Measurements from ENCODE around the gene CCDC93. TPM values are rescaled to one million over a fixed set of nuclear protein-coding genes. Genes with fewer than 3 reads are reported as not detected.

CCDC93 gene, protein sequence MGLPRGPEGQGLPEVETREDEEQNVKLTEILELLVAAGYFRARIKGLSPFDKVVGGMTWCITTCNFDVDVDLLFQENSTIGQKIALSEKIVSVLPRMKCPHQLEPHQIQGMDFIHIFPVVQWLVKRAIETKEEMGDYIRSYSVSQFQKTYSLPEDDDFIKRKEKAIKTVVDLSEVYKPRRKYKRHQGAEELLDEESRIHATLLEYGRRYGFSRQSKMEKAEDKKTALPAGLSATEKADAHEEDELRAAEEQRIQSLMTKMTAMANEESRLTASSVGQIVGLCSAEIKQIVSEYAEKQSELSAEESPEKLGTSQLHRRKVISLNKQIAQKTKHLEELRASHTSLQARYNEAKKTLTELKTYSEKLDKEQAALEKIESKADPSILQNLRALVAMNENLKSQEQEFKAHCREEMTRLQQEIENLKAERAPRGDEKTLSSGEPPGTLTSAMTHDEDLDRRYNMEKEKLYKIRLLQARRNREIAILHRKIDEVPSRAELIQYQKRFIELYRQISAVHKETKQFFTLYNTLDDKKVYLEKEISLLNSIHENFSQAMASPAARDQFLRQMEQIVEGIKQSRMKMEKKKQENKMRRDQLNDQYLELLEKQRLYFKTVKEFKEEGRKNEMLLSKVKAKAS
- total RNA-seq = 10.2 TPM

- peak; percentile 84 to 90 (median 89) for DNase-seq (ENCODE audit: low read depth in 2 of 3, low spot score in 2 of 3)
Measured at GRCh38 chr2:118013724-118014491, at the start of gene CCDC93. Gene CCDC93 (minus strand): TSS chr2:118014070. CDS start chr2:118013995, 75 bp downstream.

DNA sequence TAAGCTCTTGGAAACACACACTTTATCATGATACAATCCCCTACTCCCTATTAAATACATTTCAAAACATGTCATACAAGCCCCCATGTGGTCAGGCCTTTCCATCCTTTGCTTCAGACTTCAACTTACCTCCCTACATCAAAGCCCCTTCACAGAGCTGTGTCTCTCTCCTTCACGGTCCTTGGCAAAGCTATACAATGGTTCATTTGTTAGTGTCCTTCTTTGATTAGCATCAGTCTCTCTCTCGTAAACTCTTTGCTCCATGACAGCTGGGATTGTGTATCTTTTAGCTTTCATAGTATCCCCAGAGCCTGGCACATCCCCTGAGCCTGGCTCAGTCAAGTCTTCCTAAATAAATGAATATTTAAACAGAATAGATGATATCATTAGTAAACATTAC, 48.8 kb upstream of the CCDC93 start:
- DNase-seq (ENCODE audit: low read depth in 2 of 3, low spot score in 2 of 3) = no peak

GRCh38 chr2:118062048-118062447, 48.2 kb upstream of the CCDC93 start:
- DNase-seq (ENCODE audit: low read depth in 2 of 3, low spot score in 2 of 3) = no peak

DNA sequence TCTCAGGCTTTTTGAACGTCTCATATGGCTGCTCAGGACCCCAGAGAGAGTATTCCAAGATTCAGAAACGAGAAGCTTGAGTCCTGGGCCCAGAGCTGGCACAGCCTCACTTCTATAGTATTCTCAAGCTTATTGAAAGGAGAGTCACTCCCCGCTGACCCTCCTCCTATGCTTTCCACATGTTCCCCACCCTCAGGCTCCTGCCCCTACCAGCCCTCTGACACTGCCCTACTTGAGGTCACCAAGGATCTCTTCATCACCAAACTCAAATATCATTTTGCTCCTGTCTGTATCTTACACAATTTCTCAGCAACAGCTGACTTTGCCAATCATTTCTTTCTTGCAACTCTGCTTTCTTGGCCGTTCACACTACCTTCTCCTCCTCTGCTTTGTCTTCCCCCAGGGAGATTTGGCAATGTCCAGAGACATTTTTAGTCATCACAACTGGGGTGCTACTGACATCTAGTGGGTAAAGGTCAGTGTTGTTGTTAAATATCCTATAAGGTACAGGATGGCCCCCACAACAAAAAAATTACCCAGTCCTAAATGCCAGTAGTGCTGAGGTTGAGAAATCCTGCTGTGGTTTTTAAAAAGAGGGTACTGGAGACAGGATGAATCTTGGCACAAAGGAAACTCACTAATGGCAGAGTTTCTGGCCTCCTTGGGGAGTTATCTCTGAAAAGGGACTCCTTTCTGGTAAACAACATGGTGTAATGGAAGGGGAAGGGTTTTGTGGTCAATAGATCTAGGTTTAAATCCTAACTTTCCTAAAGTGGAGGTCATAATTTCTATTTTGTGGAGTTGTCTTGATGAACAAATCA, 47.5 kb upstream of the CCDC93 start:
- DNase-seq (ENCODE audit: low read depth in 2 of 3, low spot score in 2 of 3) = peak in 2 of 3 donors; percentile 26 to 53

DNA sequence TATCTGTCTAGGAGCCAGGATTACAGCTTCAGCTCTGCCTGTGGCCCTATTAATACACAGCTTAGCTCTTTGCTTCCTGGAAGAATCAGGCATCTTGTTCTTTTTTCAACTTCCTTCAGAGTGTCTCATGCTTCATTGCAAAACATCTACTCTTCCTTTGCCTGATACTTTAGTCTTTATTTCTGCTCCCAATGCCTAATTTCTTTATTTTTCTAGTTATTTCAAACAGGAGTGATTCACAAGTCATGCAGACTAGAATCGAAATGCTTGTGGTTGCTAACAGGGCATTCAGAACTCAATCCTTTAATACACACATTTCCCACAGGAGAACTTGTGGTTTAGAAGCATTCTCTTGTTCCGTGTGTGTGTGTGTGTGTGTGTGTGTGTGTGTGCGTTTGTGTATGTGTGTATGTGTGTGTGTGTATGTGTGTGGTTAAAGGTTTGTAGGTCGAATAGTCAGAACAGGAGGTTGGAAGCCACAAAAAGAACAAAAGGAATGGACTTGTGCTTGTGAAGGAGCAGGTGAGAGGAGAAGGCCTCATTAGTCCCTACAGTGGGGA, 46.1 kb upstream of the CCDC93 start:
- DNase-seq (ENCODE audit: low read depth in 2 of 3, low spot score in 2 of 3) = no peak

DNA sequence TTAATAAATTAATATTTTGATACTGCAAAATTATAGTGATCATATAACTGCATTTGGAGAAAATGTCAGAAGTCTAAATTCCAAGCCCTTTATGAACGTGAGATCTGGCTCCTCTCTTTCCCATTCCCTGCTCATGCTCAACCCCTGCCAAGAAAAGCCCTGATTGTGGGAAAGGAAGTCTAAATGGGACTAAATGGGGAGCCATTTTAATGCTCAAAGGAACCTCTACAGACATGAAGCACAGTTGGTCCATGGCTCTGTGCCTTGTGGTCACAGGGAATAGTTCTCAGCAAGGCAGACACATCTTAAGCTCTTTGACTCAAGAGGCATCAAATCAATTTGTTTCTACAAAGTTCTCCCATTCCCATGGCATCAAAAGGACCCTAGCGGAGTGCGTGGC, 45.1 kb upstream of the CCDC93 start:
- DNase-seq (ENCODE audit: low read depth in 2 of 3, low spot score in 2 of 3) = no peak

DNA sequence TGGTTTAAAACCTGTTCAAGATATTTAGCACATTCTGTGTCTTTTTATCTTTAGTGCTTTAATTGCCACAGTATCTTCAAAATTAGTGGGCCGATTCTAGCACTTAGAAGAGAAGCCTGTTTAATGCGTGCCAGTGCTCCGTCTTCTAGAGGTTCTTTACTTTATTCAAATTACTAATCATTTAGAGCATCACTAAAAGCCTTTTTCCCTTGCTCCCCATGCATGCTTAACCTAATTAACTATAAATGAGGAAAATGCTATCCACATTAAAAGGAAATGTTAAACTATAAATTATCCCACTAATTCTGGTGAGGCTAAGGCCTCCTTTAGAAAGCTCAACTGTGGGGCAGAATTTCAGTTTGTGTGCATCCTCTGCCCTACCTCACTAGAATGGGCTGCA, 42.9 kb upstream of the CCDC93 start:
- no peak for DNase-seq (ENCODE audit: low read depth in 2 of 3, low spot score in 2 of 3)

DNA sequence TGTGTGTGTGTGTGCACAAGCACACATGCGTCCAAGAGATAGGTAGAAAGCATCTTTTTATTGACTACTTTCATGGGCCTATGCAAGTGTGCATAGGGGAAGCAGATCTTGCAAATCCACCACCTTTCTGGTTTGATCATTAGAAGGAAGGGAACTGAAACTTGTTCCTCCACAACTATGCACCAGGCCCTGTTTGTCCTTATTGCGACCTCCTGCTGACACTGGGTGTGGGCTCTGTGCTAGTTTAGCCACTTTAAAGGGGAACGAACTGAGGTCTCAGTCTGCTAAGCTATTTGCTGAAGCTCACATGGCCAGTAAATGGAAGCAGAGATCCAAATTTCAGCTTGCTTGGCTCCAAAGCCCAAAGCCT, 42.3 kb upstream of the CCDC93 start:
- no peak for DNase-seq (ENCODE audit: low read depth in 2 of 3, low spot score in 2 of 3)

GRCh38 chr2:118055512-118056164, 41.8 kb upstream of the CCDC93 start:
- DNase-seq (ENCODE audit: low read depth in 2 of 3, low spot score in 2 of 3) = no peak

DNA sequence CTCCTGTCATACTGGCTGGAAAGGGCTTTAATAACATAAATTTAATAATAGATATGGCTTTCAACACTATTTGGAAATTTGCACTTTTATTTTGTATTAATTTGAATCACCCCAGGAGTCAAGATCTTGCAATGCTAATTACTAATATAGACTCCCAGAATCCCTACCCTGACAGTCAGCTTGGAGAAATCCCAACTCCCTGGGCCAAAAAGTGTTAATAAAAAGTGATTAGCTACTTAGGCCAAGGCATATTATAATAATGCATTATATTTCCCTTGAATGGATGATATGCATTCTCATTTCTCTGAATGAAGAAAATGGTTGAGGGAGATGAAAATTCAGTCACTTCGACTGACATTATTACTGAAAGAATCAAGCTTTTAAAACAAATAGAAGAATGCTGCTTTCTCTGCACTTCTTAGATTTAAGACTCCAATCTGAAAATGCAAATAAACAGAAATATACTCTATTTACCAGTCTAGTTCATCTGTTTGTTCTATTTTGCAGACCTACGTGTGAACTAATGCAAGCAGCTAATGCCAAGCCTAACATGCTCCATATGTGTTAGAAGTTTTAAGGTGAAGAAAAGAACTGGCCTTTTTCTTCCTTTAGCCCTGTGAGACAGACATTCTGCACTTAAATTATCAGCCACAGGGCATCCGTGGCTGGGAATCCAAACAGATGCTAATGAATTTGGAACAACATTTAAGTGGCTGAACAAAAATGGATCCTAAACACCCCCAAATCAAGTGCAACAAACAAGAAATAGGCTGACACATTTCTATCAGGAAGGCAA, 40.5 kb upstream of the CCDC93 start:
- no peak for DNase-seq (ENCODE audit: low read depth in 2 of 3, low spot score in 2 of 3)

DNA sequence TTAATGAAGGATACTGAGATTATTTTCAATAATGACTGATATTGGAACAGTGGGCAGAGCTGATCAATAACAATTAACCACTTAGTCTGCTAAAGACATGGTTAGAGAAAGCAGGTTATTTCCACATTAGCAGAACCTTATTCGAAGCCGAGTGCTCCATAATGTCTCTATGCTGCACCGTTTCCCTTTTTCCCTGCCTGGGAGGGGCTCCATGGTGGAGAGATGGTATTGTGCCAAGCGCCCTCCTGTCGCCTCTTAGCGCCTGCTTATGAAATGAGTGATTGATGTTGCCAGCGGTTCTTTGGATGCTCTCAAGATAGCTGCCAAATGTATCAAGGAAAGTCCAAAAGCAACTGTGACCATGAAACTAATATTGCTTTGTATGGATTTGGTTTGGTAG, 39.8 kb upstream of the CCDC93 start:
- no peak for DNase-seq (ENCODE audit: low read depth in 2 of 3, low spot score in 2 of 3)

- DNase-seq (ENCODE audit: low read depth in 2 of 3, low spot score in 2 of 3) = no peak
Measured at GRCh38 chr2:118052474-118052873, 38.6 kb upstream of the CCDC93 start.

DNA sequence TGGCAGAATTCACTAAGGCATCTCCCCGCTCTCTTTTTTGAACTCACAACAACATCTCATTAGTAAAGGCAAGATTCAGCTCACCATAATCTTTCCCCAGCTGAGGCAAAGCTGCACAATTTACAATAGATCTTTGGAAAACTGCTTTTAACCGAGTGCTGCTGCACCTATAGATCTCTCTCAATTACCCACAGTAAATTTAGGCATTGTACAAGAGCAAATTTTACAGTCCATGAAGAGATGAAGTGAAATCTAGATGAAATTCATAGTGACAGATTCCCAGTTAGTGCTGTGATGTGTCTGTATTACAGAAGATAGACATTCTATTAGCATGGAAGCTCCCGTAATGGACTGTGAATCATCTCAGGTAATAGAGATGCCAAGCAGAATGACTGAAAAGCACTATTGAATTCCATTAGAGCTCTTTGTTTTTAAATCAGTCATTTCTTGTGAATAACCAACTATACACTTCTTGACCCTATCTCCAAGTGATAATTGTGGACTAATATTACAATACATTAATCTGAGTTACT, 38.0 kb upstream of the CCDC93 start:
- no peak for DNase-seq (ENCODE audit: low read depth in 2 of 3, low spot score in 2 of 3)

DNA sequence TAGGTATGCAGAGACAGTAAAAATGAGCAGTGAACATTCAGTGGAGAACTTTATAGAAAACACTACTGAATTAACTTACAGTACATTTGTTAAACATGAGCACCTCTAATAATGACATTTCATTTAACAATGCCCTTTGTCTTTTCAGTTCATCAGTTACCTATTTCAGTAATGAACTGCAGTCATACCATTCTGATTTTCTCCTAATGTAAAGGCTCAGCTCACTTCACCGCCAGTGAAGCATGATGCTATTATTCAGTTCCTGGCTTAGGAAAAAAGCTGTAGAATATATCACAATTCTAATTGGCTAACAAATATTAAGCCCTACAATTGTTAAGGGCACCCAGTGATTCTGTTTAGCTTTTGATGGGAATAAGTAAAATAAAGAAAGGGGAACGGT, 37.1 kb upstream of the CCDC93 start:
- no peak for DNase-seq (ENCODE audit: low read depth in 2 of 3, low spot score in 2 of 3)

- no peak for DNase-seq (ENCODE audit: low read depth in 2 of 3, low spot score in 2 of 3)
Measured at GRCh38 chr2:118050386-118050785, 36.5 kb upstream of the CCDC93 start.

DNA sequence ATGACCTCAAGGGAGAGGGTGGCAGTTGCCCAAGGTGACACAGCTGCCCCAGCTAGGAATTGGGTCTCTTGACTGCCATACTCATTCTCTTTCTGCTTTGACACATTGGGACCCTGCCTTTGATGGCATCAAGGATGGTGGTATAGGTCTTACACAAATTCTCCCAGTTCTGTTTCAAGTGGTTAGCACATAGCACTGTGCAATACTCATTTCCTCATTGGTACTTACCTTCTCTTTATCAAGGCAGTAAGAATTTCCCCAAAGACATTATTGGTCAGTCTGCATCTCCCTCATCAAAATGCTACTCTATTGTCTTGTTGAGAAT, 35.9 kb upstream of the CCDC93 start:
- no peak for DNase-seq (ENCODE audit: low read depth in 2 of 3, low spot score in 2 of 3)

- DNase-seq (ENCODE audit: low read depth in 2 of 3, low spot score in 2 of 3) = peak in 1 of 3 donors; percentile 58
Measured at GRCh38 chr2:118049140-118049815, 35.4 kb upstream of the CCDC93 start.

DNA sequence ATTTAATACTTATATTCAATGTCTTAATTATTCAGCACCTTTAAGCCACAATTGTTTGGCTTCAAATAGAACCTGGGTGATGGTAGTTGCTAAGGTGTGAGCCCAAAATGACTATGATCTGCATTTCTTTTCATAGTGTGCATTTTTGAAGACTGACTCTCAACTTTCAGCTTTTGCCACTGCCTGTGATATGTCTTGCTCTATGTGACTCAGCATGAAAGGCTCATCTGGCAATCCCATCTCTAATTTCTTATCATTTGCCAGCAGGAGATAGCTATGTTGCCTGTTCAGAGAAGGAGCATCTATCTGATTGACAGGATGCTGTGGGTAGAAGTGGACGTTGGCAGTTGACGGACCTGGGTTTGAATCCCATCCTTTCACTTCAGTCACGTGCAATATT, 34.5 kb upstream of the CCDC93 start:
- no peak for DNase-seq (ENCODE audit: low read depth in 2 of 3, low spot score in 2 of 3)

Measured in hematopoietic multipotent progenitor cell (in vitro differentiated cells).